ENCODE results near the gene FAH.

GRCh38 chr15:80201256-80202015 is 48.6 kb downstream of the FAH start:
- TF ChIP-seq CTCF (IDR thresholded peaks at IDR 0.05; ENCODE audit: insufficient read depth, low read depth, low read length) (no peak), EZH2 (IDR thresholded peaks at IDR 0.05; ENCODE audit: insufficient read depth, low read length) (no peak)

Data from astrocyte (in vitro differentiated cells and primary cell).